K562 (cell line): Measurements from ENCODE around the gene ZNF331. TPM values are rescaled to one million over a fixed set of nuclear protein-coding genes. Genes with fewer than 3 reads are reported as not detected.
A peak's percentile ranks its signal among the peaks of the same experiment; 100 is the strongest.

ENCODE experiments used
- CBFB ChIP-seq: sonication (generic); formaldehyde crosslinking; IDR thresholded peaks from 2 replicates; pipeline ENCODE4 v1.4.0; 2020; ENCODE audit warnings: mild to moderate bottlenecking, missing genetic modification reagents
- CBX1 ChIP-seq: sonication (generic); IDR thresholded peaks from 2 replicates; pipeline ENCODE4 v1.6.1; 2016; ENCODE audit warnings: antibody characterized with exemption, low read depth, mild to moderate bottlenecking
- FOXK2 ChIP-seq, 2 experiments: fragments of 450-650 bp; IDR thresholded peaks in 1 of 2; conservative IDR thresholded peaks in 1 of 2; 2 replicates each; pipeline ENCODE4 v1.6.1; 2016; ENCODE audit warnings: low read depth in 2 of 2, mild to moderate bottlenecking in 1 of 2
- GTF2F1 ChIP-seq: IDR thresholded peaks from 2 replicates; pipeline ENCODE4 v1.6.1; 2011; ENCODE audit warnings: low read depth, low read length, improper control_type of control experiment
- HDAC8 ChIP-seq: fragments of 450-650 bp; IDR thresholded peaks from 2 replicates; pipeline ENCODE4 v1.6.1; 2016; ENCODE audit warnings: mild to moderate bottlenecking, missing genetic modification characterization, moderate library complexity, missing compliant biosample characterization
- HOXB6 ChIP-seq: fragments of 250-450 bp; sonication (Bioruptor Pico); IDR thresholded peaks from 2 replicates; pipeline ENCODE4 v1.5.1; 2022; ENCODE audit warnings: mild to moderate bottlenecking, borderline replicate concordance
- NCOR1 ChIP-seq: fragments of 450-650 bp; IDR thresholded peaks from 2 replicates; pipeline ENCODE4 v1.6.1; 2016; ENCODE audit warnings: mild to moderate bottlenecking, moderate library complexity
- NFE2L1 ChIP-seq: fragments of 450-650 bp; IDR thresholded peaks from 2 replicates; pipeline ENCODE4 v1.6.1; 2016; ENCODE audit warnings: missing genetic modification characterization, low read depth, mild to moderate bottlenecking, missing compliant biosample characterization, moderate library complexity, borderline replicate concordance
- POLR2A ChIP-seq: fragments of 450-650 bp; conservative IDR thresholded peaks from 2 replicates; pipeline ENCODE4 v1.6.1; 2016
- POLR2G ChIP-seq: fragments of 200-400 bp; formaldehyde crosslinking; IDR thresholded peaks from 2 replicates; pipeline ENCODE4 v1.6.1; 2017; ENCODE audit warnings: low read depth, mild to moderate bottlenecking, antibody characterized with exemption, low read length, moderate library complexity
- POU5F1 ChIP-seq: fragments of 150-350 bp; IDR thresholded peaks from 2 replicates; pipeline ENCODE4 v1.6.1; 2014; ENCODE audit warnings: borderline replicate concordance, low read length, low read depth, mild to moderate bottlenecking; ENCODE audit not compliant: partially characterized antibody
- RBBP5 ChIP-seq: fragments of 200-600 bp; sonication (generic); IDR thresholded peaks from 2 replicates; pipeline ENCODE4 v1.6.1; 2012; ENCODE audit warnings: borderline replicate concordance, mild to moderate bottlenecking, low read length, control low read depth, inconsistent platforms; ENCODE audit not compliant: insufficient read depth, poor library complexity, severe bottlenecking
- SMAD4 ChIP-seq: fragments of 250-450 bp; sonication (Bioruptor Pico); conservative IDR thresholded peaks from 2 replicates; pipeline ENCODE4 v1.8.0; 2021; ENCODE audit warnings: inconsistent platforms, mild to moderate bottlenecking, moderate library complexity
- TAF9B ChIP-seq: fragments of 450-650 bp; IDR thresholded peaks from 2 replicates; pipeline ENCODE4 v1.6.1; 2018; ENCODE audit warnings: mild to moderate bottlenecking; ENCODE audit not compliant: partially characterized antibody
- YBX1 ChIP-seq: fragments of 450-650 bp; IDR thresholded peaks from 2 replicates; pipeline ENCODE4 v1.7.1; 2016; ENCODE audit warnings: mild to moderate bottlenecking
- ZKSCAN3 ChIP-seq: fragments of 250-450 bp; sonication (Bioruptor Pico); IDR thresholded peaks from 2 replicates; pipeline ENCODE4 v1.4.0; 2020
- ZNF217 ChIP-seq: sonication (generic); formaldehyde crosslinking; IDR thresholded peaks from 2 replicates; pipeline ENCODE4 v1.8.0; 2022; ENCODE audit warnings: mild to moderate bottlenecking, missing genetic modification reagents
- polyA plus RNA-seq, 8 experiments: library from polyadenylated mRNA; depleted of rRNA in 4 of 8; stranded (reverse) in 5 of 8; unstranded in 3 of 8; fragments of >200 nt; fragmentation: Nextera tagmentation in 2 of 8; fragmentation: Illumina TruSeq in 1 of 8; extraction: Ambion mirVana in 2 of 8; extraction: Trizol in 1 of 8; gene quantifications; 2 replicates each; pipeline versions ENCODE4 v1.2.1 to v1.2.3, GENCODE V29; 2011 to 2014; ENCODE audit warnings: inconsistent platforms in 1 of 8, missing spikeins in 1 of 8
- total RNA-seq, 7 experiments: library from RNA; depleted of rRNA in 6 of 7; stranded (reverse); fragments of >200 nt in 6 of 7; fragmentation: Illumina TruSeq in 2 of 7; extraction: Trizol in 2 of 7; gene quantifications; 2 replicates each; pipeline versions ENCODE4 v1.2.1 to v1.2.3, GENCODE V29; 2011 to 2021; ENCODE audit warnings: low replicate concordance in 1 of 7
- TF ChIP-seq, protein P1 (sequence below), 2 experiments: fragments of 450-650 bp in 1 of 2; sonication (generic) in 1 of 2; formaldehyde crosslinking in 1 of 2; IDR thresholded peaks; 2 replicates each; pipeline versions ENCODE4 v1.7.1 to v1.9.0; 2016 to 2022; ENCODE audit warnings: inconsistent platforms in 1 of 2, mild to moderate bottlenecking in 1 of 2, missing genetic modification reagents in 1 of 2
- TF ChIP-seq, protein P2 (sequence below): fragments of 250-450 bp; sonication (Bioruptor Pico); IDR thresholded peaks from 2 replicates; pipeline ENCODE4 v1.8.0; 2021; ENCODE audit warnings: moderate library complexity, mild to moderate bottlenecking, inconsistent platforms

The ZNF331 gene
- total and polyA plus RNA-seq, 9 of the 15 experiments (the other 6 are each of a cell fraction or from before 2014, with no cell fraction given) = 0.23 to 2.7 (median 0.76) TPM

DNA sequence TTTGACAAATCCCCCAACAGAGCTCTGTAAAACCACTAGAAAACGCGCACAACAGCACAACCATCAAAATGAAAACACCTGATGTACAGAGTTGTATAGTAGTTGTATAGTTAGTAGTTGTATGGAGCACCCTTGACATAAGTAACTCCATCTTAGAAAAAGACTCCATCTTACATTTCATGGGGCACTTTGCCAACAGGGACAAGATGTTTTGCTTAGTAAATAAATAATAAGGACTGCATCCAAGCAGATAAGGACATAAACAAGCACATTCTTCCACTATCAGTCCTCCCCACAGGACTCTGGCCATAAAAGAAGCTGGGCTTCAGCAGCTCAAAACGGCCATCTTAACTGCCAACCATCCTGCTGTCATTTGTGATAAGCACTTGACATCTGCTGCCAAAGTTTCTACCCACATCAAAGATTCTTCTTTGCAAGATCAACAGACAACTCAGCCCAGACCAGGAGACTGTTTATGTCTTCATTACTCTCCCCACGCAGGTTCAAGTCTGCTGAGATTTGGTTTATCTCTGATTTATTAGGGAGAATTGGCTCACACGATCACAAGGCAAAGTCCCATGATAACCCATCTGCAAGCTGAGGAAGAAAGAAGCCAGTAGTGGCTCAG, 20.7 kb upstream of the ZNF331 start (continued):
- TF ChIP-seq, protein P1, sequence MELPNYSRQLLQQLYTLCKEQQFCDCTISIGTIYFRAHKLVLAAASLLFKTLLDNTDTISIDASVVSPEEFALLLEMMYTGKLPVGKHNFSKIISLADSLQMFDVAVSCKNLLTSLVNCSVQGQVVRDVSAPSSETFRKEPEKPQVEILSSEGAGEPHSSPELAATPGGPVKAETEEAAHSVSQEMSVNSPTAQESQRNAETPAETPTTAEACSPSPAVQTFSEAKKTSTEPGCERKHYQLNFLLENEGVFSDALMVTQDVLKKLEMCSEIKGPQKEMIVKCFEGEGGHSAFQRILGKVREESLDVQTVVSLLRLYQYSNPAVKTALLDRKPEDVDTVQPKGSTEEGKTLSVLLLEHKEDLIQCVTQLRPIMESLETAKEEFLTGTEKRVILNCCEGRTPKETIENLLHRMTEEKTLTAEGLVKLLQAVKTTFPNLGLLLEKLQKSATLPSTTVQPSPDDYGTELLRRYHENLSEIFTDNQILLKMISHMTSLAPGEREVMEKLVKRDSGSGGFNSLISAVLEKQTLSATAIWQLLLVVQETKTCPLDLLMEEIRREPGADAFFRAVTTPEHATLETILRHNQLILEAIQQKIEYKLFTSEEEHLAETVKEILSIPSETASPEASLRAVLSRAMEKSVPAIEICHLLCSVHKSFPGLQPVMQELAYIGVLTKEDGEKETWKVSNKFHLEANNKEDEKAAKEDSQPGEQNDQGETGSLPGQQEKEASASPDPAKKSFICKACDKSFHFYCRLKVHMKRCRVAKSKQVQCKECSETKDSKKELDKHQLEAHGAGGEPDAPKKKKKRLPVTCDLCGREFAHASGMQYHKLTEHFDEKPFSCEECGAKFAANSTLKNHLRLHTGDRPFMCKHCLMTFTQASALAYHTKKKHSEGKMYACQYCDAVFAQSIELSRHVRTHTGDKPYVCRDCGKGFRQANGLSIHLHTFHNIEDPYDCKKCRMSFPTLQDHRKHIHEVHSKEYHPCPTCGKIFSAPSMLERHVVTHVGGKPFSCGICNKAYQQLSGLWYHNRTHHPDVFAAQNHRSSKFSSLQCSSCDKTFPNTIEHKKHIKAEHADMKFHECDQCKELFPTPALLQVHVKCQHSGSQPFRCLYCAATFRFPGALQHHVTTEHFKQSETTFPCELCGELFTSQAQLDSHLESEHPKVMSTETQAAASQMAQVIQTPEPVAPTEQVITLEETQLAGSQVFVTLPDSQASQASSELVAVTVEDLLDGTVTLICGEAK (IDR thresholded peaks at IDR 0.05) = no peak
- TF ChIP-seq, protein P1 (CRISPR knock-in tag; IDR thresholded peaks at IDR 0.05) = no peak
- no peak for TF ChIP-seq CBFB (CRISPR knock-in tag)
- peak; percentile 92 for TF ChIP-seq HDAC8 (tag)
- TF ChIP-seq YBX1 = no peak
- TF ChIP-seq HOXB6 (CRISPR knock-in tag) = peak; percentile 87; the same call in 1 of the 2 replicates
- TF ChIP-seq POLR2G = no peak
- TF ChIP-seq ZNF217 (CRISPR knock-in tag) = no peak
- TF ChIP-seq, protein P2, sequence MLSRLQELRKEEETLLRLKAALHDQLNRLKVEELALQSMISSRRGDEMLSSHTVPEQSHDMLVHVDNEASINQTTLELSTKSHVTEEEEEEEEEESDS (CRISPR knock-in tag) = peak; percentile 72
- TF ChIP-seq POU5F1 = no peak
- no peak for TF ChIP-seq TAF9B
- peak; percentile 82 for TF ChIP-seq SMAD4 (CRISPR knock-in tag)
- no peak for TF ChIP-seq CBX1
- no peak for TF ChIP-seq FOXK2 (conservative IDR thresholded peaks at IDR 0.05 in 1 of 2, IDR thresholded peaks at IDR 0.05 in 1 of 2; ENCODE audit: low read depth in 2 of 2)
- TF ChIP-seq GTF2F1 = no peak
- peak; percentile 77 for TF ChIP-seq NCOR1
- TF ChIP-seq ZKSCAN3 (CRISPR knock-in tag) = no peak
- TF ChIP-seq RBBP5 = no peak
- 0 out of 2 replicates have a peak, but pooled peaks have one; percentile 21 for TF ChIP-seq NFE2L1 (tag)
- no peak for TF ChIP-seq POLR2A
